Measurements from ENCODE around the gene MRPS24.

Gene MRPS24

GRCh38 chr7:43870316-43870715 lies 999 bp upstream of the MRPS24 start:
- no peak for TF ChIP-seq CTCF (IDR thresholded peaks at IDR 0.05; ENCODE audit: borderline replicate concordance, control extremely low read depth, extremely low read depth, insufficient read depth, missing control alignments)
- DNase-seq (ENCODE audit: low spot score): no peak
- in situ Hi-C loops (cut with MboI; ENCODE audit: low sequenced_read_pairs, unreplicated experiment): no loop called here

- in situ Hi-C loops (cut with MboI; ENCODE audit: low sequenced_read_pairs, unreplicated experiment): no loop called here
- no peak for DNase-seq (ENCODE audit: low spot score)
- TF ChIP-seq CTCF (IDR thresholded peaks at IDR 0.05; ENCODE audit: borderline replicate concordance, control extremely low read depth, extremely low read depth, insufficient read depth, missing control alignments): no peak
Measured at GRCh38 chr7:43869867-43870240, 537 bp upstream of the MRPS24 start.

GRCh38 chr7:43868681-43869005 lies 674 bp downstream of the MRPS24 start:
- in situ Hi-C loops (cut with MboI; ENCODE audit: low sequenced_read_pairs, unreplicated experiment): no loop called here
- DNase-seq (ENCODE audit: low spot score): no peak
- TF ChIP-seq CTCF (IDR thresholded peaks at IDR 0.05; ENCODE audit: borderline replicate concordance, control extremely low read depth, extremely low read depth, insufficient read depth, missing control alignments): no peak

- TF ChIP-seq CTCF (IDR thresholded peaks at IDR 0.05; ENCODE audit: borderline replicate concordance, control extremely low read depth, extremely low read depth, insufficient read depth, missing control alignments): no peak
- no peak for DNase-seq (ENCODE audit: low spot score)
Measured at GRCh38 chr7:43868181-43868580, 1.1 kb downstream of the MRPS24 start.

GRCh38 chr7:43865277-43865676 lies 4.0 kb downstream of the MRPS24 start:
- in situ Hi-C loops (cut with MboI; ENCODE audit: low sequenced_read_pairs, unreplicated experiment): no loop called here
- DNase-seq (ENCODE audit: low spot score): no peak
- TF ChIP-seq CTCF (IDR thresholded peaks at IDR 0.05; ENCODE audit: borderline replicate concordance, control extremely low read depth, extremely low read depth, insufficient read depth, missing control alignments): no peak

More at GRCh38 chr7:43868181-43868580, 1.1 kb downstream of the MRPS24 start:
- in situ Hi-C loops (cut with MboI; ENCODE audit: low sequenced_read_pairs, unreplicated experiment): no loop called here

GRCh38 chr7:43864126-43864525 lies 5.2 kb downstream of the MRPS24 start:
- in situ Hi-C loops (cut with MboI; ENCODE audit: low sequenced_read_pairs, unreplicated experiment): no loop called here
- DNase-seq (ENCODE audit: low spot score): no peak
- no peak for TF ChIP-seq CTCF (IDR thresholded peaks at IDR 0.05; ENCODE audit: borderline replicate concordance, control extremely low read depth, extremely low read depth, insufficient read depth, missing control alignments)

GRCh38 chr7:43856996-43857395 lies 12.3 kb downstream of the MRPS24 start:
- no peak for TF ChIP-seq CTCF (IDR thresholded peaks at IDR 0.05; ENCODE audit: borderline replicate concordance, control extremely low read depth, extremely low read depth, insufficient read depth, missing control alignments)
- in situ Hi-C loops (cut with MboI; ENCODE audit: low sequenced_read_pairs, unreplicated experiment): no loop called here
- no peak for DNase-seq (ENCODE audit: low spot score)
